M059J (cell line): ENCODE measurements around the gene FEM1A. TPM values are rescaled to one million over a fixed set of nuclear protein-coding genes. Genes with fewer than 3 reads are reported as not detected.

Experiments used
- DNase-seq: peaks from one replicate; pipeline ENCODE4 v3.0.0-alpha.2; 2012; ENCODE audit warnings: low read depth
- total RNA-seq: library from RNA; depleted of rRNA; stranded (reverse); fragments of >200 nt; shearing (Covaris generic); gene quantifications from 2 replicates; pipeline ENCODE4 v1.2.3, GENCODE V29; 2014; rRNA removed

The FEM1A gene
- total RNA-seq, 1 experiment from 2014 or later = 11.0 TPM

GRCh38 chr19:4847190-4847973, 55.8 kb downstream of the FEM1A start:
- DNase-seq = peak; percentile 63

- DNase-seq = no peak
Measured at GRCh38 chr19:4849019-4849418, 57.5 kb downstream of the FEM1A start.

Other genes with a start within 250 kb of the FEM1A start
- 0.89 and 1.6 TPM in 2 replicates for gene SEMA6B, start 232.1 kb upstream of the FEM1A start, total RNA-seq
- 2.7 and 3.3 TPM in 2 replicates for gene TNFAIP8L1, start 152.2 kb upstream of the FEM1A start, total RNA-seq
- gene MYDGF, start 121.4 kb upstream of the FEM1A start, total RNA-seq = 276 and 367 TPM in 2 replicates
- 67.0 and 71.4 TPM in 2 replicates for gene DPP9, start 67.9 kb upstream of the FEM1A start, total RNA-seq
- 2.6 and 5.2 TPM in 2 replicates for gene TICAM1, start 40.0 kb downstream of the FEM1A start, total RNA-seq
- gene PLIN3, start 75.9 kb downstream of the FEM1A start, total RNA-seq = 165 and 222 TPM in 2 replicates
- not detected in 2 replicates for gene ARRDC5, start 111.2 kb downstream of the FEM1A start, total RNA-seq
- 35.7 and 60.1 TPM in 2 replicates for gene UHRF1, start 117.8 kb downstream of the FEM1A start, total RNA-seq
- 9.8 and 24.9 TPM in 2 replicates for gene KDM4B, start 177.4 kb downstream of the FEM1A start, total RNA-seq